Measurements from ENCODE around the gene JUND. TPM values are rescaled to one million over a fixed set of nuclear protein-coding genes. Genes with fewer than 3 reads are reported as not detected.

JUND gene
- polyA plus RNA-seq, 1 experiment: 48.6 TPM

GRCh38 chr19:18306209-18306887, 24.9 kb upstream of the JUND start:
- Histone ChIP-seq H3K27ac (ENCODE audit: low read depth, low read length) (no peak overlapping the region), H3K27me3 (ENCODE audit: control insufficient read depth, insufficient read depth, low read length) (no peaks in the 10 kb centered on the region), H3K4me3 (ENCODE audit: low read depth, low read length) (no peak overlapping the region), H3K9me3 (ENCODE audit: control insufficient read depth, insufficient read depth, low read length) (no peaks in the 10 kb centered on the region; the same call in 1 of the 2 replicates)
- ChIA-PET CTCF (no interaction called here), POLR2A (interaction anchor here (1.2 kb wide), 1 partner anchor 25 kb away, joined by 6 read pairs; the partner anchor contains the start of gene JUND)
- no peak for DNase-seq (ENCODE audit: low read depth, low spot score)
- TF ChIP-seq CTCF (IDR thresholded peaks at IDR 0.05; ENCODE audit: low read depth, low read length): no peak

GRCh38 chr19:18304458-18305310, 23.3 kb upstream of the JUND start:
- Histone ChIP-seq H3K27ac (ENCODE audit: low read depth, low read length) (peak overlapping the region; percentile 98), H3K4me3 (ENCODE audit: low read depth, low read length) (peak overlapping the region; percentile 52), H3K9me3 (ENCODE audit: control insufficient read depth, insufficient read depth, low read length) (no peaks in the 10 kb centered on the region; the same call in 1 of the 2 replicates), H3K27me3 (ENCODE audit: control insufficient read depth, insufficient read depth, low read length) (no peaks in the 10 kb centered on the region)
- DNase-seq (ENCODE audit: low read depth, low spot score): no peak
- CTCF ChIA-PET: interaction anchor here (0.7 to 1.3 kb wide), 3 partner anchors 23 to 113 kb away, joined by 3 to 7 read pairs (median 3); partner anchors contain the start of gene JUND
- no peak for TF ChIP-seq CTCF (IDR thresholded peaks at IDR 0.05; ENCODE audit: low read depth, low read length)
- POLR2A ChIA-PET: interaction anchor here (0.9 to 2.4 kb wide), 7 partner anchors 12 to 24 kb away, joined by 3 to 110 read pairs (median 11); partner anchors contain the start of genes JUND and LSM4

DNA sequence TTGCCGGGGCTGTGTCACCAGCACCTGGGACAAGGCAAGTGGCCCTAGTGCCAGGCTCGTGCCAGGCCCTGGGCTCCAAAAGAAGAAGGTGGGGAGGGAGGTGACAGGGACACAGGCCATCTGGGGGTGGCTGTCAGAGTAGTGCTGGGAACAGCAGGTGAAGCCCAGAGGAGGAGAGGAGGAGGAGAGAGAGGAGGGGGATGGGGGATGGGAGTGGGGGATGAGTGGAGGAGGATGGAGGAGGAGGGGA, 22.7 kb upstream of the JUND start:
- CTCF ChIA-PET: interaction anchor here (1.3 kb wide), 1 partner anchor 25 kb away, joined by 7 read pairs; no protein-coding TSS in a partner anchor
- POLR2A ChIA-PET: interaction anchor here (1.0 to 2.4 kb wide), 5 partner anchors 11 to 24 kb away, joined by 4 to 110 read pairs (median 13); partner anchors contain the start of genes JUND and LSM4
- no peak for TF ChIP-seq CTCF (IDR thresholded peaks at IDR 0.05; ENCODE audit: low read depth, low read length)
- H3K4me3 ChIP-seq (ENCODE audit: low read depth, low read length): no peak overlapping the region
- H3K27me3 ChIP-seq (ENCODE audit: control insufficient read depth, insufficient read depth, low read length): no peaks in the 10 kb centered on the region
- no peaks in the 10 kb centered on the region; the same call in 1 of the 2 replicates for H3K9me3 ChIP-seq (ENCODE audit: control insufficient read depth, insufficient read depth, low read length)
- DNase-seq (ENCODE audit: low read depth, low spot score): no peak
- H3K27ac ChIP-seq (ENCODE audit: low read depth, low read length): peak overlapping the region; percentile 98

GRCh38 chr19:18301718-18302111, 20.3 kb upstream of the JUND start:
- Histone ChIP-seq H3K27me3 (ENCODE audit: control insufficient read depth, insufficient read depth, low read length) (no peaks in the 10 kb centered on the region), H3K9me3 (ENCODE audit: control insufficient read depth, insufficient read depth, low read length) (no peaks in the 10 kb centered on the region), H3K4me3 (ENCODE audit: low read depth, low read length) (no peak overlapping the region), H3K27ac (ENCODE audit: low read depth, low read length) (no peak overlapping the region)
- POLR2A ChIA-PET: interaction anchor here (0.8 to 1.4 kb wide), 5 partner anchors 9 to 21 kb away, joined by 3 to 13 read pairs (median 4); partner anchors contain the start of genes JUND and LSM4
- CTCF ChIA-PET: interaction anchor here (1.2 to 1.9 kb wide), 2 partner anchors 27 kb away, joined by 4 to 9 read pairs; no protein-coding TSS in a partner anchor
- TF ChIP-seq CTCF (IDR thresholded peaks at IDR 0.05; ENCODE audit: low read depth, low read length): no peak
- DNase-seq (ENCODE audit: low read depth, low spot score): no peak

Data from AG04450 (cell line).